ENCODE data around the gene ZCCHC10.
"Not testable (repeated sequence)": the region's sequence is repeated elsewhere in the genome, so short reads cannot be mapped to it uniquely, and the experiment has no call there.

ZCCHC10 gene

DNA sequence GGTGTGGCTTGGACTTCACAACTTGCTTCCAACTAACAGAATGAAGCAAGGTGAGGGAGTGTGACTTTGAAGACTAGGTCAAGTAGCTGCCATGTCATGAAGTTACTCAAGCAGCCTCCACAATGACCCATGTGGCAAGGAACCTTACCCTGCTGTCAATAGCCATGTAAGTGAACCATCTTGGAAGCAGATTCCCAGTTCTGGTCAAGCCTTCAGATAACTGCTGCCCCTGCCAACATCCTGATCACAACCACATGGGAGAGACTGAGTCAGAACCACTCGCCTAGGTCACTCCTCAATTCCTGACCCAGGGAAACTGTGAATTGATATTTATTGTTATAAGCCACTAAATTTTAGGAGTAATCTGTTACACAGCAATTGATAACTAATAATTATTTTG, 10.9 kb downstream of the ZCCHC10 start:
- Histone ChIP-seq H2AK5ac (ENCODE audit: low read length, severe bottlenecking) (no peak overlapping the region), H3K9ac (ENCODE audit: low read length) (peak overlapping the region; percentile 17), H3K23ac (ENCODE audit: low read length in 2 of 2) (no peak overlapping the region), H3K27ac (ENCODE audit: low read length, poor library complexity, severe bottlenecking) (no peak overlapping the region), H3K79me1 (replicated peaks; ENCODE audit: low read length, poor library complexity, severe bottlenecking) (peaks cover 27% of the 10 kb centered on the region), H3K36me3 (ENCODE audit: control insufficient read depth in 1 of 2, insufficient read depth in 2 of 2, low read depth in 1 of 2, low read length in 2 of 2) (peaks cover 11 to 38% of the 10 kb centered on the region in 2 experiments), H2BK120ac (ENCODE audit: low read depth, low read length) (no peak overlapping the region), H3K4me2 (ENCODE audit: low read length, poor library complexity, severe bottlenecking) (no peak overlapping the region), H3K4ac (ENCODE audit: low read depth in 1 of 2, low read length in 2 of 2) (no peak overlapping the region), H4K8ac (ENCODE audit: low read length) (no peak overlapping the region), H3K14ac (ENCODE audit: low read length in 2 of 2) (no peak overlapping the region), H3K9me3 (ENCODE audit: control insufficient read depth, low read length) (no peaks in the 10 kb centered on the region), H2BK15ac (ENCODE audit: low read depth, poor library complexity, severe bottlenecking) (no peak overlapping the region), H2BK12ac (ENCODE audit: low read length in 2 of 2) (no peak overlapping the region), H2BK5ac (ENCODE audit: low read depth, low read length, poor library complexity, severe bottlenecking) (no peak overlapping the region), H2AFZ (ENCODE audit: low read depth, low read length) (no peak overlapping the region), H3K4me1 (ENCODE audit: control insufficient read depth, insufficient read depth, low read depth, low read length) (peaks cover 2% of the 10 kb centered on the region), H3K27me3 (ENCODE audit: control insufficient read depth in 1 of 2, insufficient read depth in 1 of 2, low read length in 2 of 2) (no peaks in the 10 kb centered on the region), H3K18ac (ENCODE audit: low read depth in 1 of 2, low read length in 2 of 2) (no peak overlapping the region), H3K4me3 (ENCODE audit: insufficient read depth in 1 of 2, low read depth in 1 of 2, low read length in 2 of 2) (no peak overlapping the region), H4K91ac (ENCODE audit: low read length) (no peak overlapping the region)
- DNase-seq: no peak
- no CpG with 5 or more reads among the region's 1 CpG for WGBS

DNA sequence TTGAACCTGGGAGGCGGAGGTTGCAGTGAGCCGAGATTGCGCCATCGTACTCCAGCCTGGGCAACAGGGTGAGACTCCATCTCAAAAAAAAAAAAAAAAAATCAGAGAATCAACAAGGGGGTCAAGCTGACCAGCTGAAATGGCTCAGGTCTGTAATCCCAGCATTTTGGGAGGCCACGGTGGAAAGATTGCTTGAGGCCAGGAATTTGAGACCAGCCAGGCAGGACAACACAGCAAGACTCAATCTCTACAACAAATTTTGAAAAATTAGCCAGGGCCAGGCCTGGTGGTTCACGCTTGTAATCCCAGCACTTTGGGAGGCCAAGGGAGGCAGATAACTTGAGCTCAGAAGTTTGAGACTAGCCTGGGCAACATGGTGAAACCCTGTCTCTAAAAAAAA, 17.9 kb downstream of the ZCCHC10 start:
- H3K23ac ChIP-seq (ENCODE audit: low read length in 2 of 2); H3K4ac ChIP-seq (ENCODE audit: low read depth in 1 of 2, low read length in 2 of 2); H2AK5ac ChIP-seq (ENCODE audit: low read length, severe bottlenecking); H2AFZ ChIP-seq (ENCODE audit: low read depth, low read length); DNase-seq; H3K9me3 ChIP-seq (ENCODE audit: control insufficient read depth, low read length); H3K4me3 ChIP-seq (ENCODE audit: insufficient read depth in 1 of 2, low read depth in 1 of 2, low read length in 2 of 2); H2BK15ac ChIP-seq (ENCODE audit: low read depth, poor library complexity, severe bottlenecking); H3K4me2 ChIP-seq (ENCODE audit: low read length, poor library complexity, severe bottlenecking); H2BK5ac ChIP-seq (ENCODE audit: low read depth, low read length, poor library complexity, severe bottlenecking); H3K27ac ChIP-seq (ENCODE audit: low read length, poor library complexity, severe bottlenecking); H3K18ac ChIP-seq (ENCODE audit: low read depth in 1 of 2, low read length in 2 of 2); H4K8ac ChIP-seq (ENCODE audit: low read length); H3K4me1 ChIP-seq (ENCODE audit: control insufficient read depth, insufficient read depth, low read depth, low read length); H2BK12ac ChIP-seq (ENCODE audit: low read length in 2 of 2); H4K91ac ChIP-seq (ENCODE audit: low read length); H3K27me3 ChIP-seq (ENCODE audit: control insufficient read depth in 1 of 2, insufficient read depth in 1 of 2, low read length in 2 of 2); H3K14ac ChIP-seq (ENCODE audit: low read length in 2 of 2); H3K9ac ChIP-seq (ENCODE audit: low read length); H2BK120ac ChIP-seq (ENCODE audit: low read depth, low read length): not testable (repeated sequence)
- Histone ChIP-seq H3K36me3 (ENCODE audit: control insufficient read depth in 1 of 2, insufficient read depth in 2 of 2, low read depth in 1 of 2, low read length in 2 of 2) (peaks cover 9 to 23% of the 10 kb centered on the region in 2 experiments), H3K79me1 (replicated peaks; ENCODE audit: low read length, poor library complexity, severe bottlenecking) (peaks cover 22% of the 10 kb centered on the region)
- 81% methylated on average over 6 of the region's 6 CpGs for WGBS

DNA sequence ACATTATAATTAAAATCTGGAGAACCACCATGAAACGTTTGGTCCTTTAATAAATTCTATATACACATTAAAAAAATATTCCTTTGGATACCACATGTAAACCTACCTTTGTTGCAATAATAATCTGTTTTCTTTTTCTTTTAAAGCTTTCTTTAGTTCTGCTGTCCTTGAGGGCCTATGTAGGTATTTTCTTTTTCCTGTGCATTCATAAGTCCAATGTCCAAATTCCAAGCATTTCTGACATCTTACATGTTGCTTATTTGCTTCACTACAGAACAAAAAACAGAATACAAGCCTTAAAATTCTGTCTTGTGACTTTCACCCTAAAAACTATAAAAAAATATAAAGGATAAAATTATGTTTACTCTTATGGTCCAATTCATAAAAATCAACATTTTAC, 19.7 kb downstream of the ZCCHC10 start:
- Histone ChIP-seq H3K9me3 (ENCODE audit: control insufficient read depth, low read length) (no peaks in the 10 kb centered on the region), H3K36me3 (ENCODE audit: control insufficient read depth in 1 of 2, insufficient read depth in 2 of 2, low read depth in 1 of 2, low read length in 2 of 2) (peaks cover 10 to 32% of the 10 kb centered on the region in 2 experiments), H3K4me2 (ENCODE audit: low read length, poor library complexity, severe bottlenecking) (no peak overlapping the region), H3K4me1 (ENCODE audit: control insufficient read depth, insufficient read depth, low read depth, low read length) (peaks cover 2% of the 10 kb centered on the region), H3K4me3 (ENCODE audit: insufficient read depth in 1 of 2, low read depth in 1 of 2, low read length in 2 of 2) (no peak overlapping the region), H2BK15ac (ENCODE audit: low read depth, poor library complexity, severe bottlenecking) (no peak overlapping the region), H3K23ac (ENCODE audit: low read length in 2 of 2) (no peak overlapping the region), H4K8ac (ENCODE audit: low read length) (no peak overlapping the region), H3K18ac (ENCODE audit: low read depth in 1 of 2, low read length in 2 of 2) (no peak overlapping the region), H3K4ac (ENCODE audit: low read depth in 1 of 2, low read length in 2 of 2) (no peak overlapping the region), H2AK5ac (ENCODE audit: low read length, severe bottlenecking) (no peak overlapping the region), H2BK120ac (ENCODE audit: low read depth, low read length) (no peak overlapping the region), H2BK12ac (ENCODE audit: low read length in 2 of 2) (no peak overlapping the region), H3K14ac (ENCODE audit: low read length in 2 of 2) (no peak overlapping the region), H2AFZ (ENCODE audit: low read depth, low read length) (no peak overlapping the region), H3K79me1 (replicated peaks; ENCODE audit: low read length, poor library complexity, severe bottlenecking) (peaks cover 19% of the 10 kb centered on the region), H4K91ac (ENCODE audit: low read length) (no peak overlapping the region), H3K27ac (ENCODE audit: low read length, poor library complexity, severe bottlenecking) (no peak overlapping the region), H3K27me3 (ENCODE audit: control insufficient read depth in 1 of 2, insufficient read depth in 1 of 2, low read length in 2 of 2) (no peaks in the 10 kb centered on the region), H3K9ac (ENCODE audit: low read length) (no peak overlapping the region), H2BK5ac (ENCODE audit: low read depth, low read length, poor library complexity, severe bottlenecking) (no peak overlapping the region)
- no peak for DNase-seq
- no CpG with 5 or more reads among the region's 1 CpG for whole genome bisulfite sequencing

DNA sequence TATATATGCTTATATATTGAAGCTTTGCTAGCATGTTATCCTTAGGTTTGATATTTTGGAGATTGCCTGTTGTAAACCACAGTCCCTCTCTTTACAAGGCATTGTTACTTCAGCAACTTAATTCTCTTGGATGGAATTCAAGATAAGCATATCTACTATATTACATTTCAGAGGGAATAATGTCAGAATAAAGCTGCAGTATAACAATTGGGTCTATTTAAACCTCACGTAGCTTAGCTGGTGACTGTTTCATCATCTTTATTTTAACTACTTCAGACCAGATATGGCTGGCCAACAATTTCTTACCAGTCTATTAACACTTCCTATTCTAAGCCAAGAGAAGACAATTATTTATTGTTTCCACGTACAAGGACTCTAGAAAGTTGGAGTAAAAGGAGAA, 27.1 kb downstream of the ZCCHC10 start:
- H2AK5ac ChIP-seq (ENCODE audit: low read length, severe bottlenecking): no peak overlapping the region
- H3K4me2 ChIP-seq (ENCODE audit: low read length, poor library complexity, severe bottlenecking): no peak overlapping the region
- no peak overlapping the region for H2BK120ac ChIP-seq (ENCODE audit: low read depth, low read length)
- no peak overlapping the region for H2BK15ac ChIP-seq (ENCODE audit: low read depth, poor library complexity, severe bottlenecking)
- H2BK12ac ChIP-seq (ENCODE audit: low read length in 2 of 2): no peak overlapping the region
- H2AFZ ChIP-seq (ENCODE audit: low read depth, low read length): no peak overlapping the region
- DNase-seq: no peak
- H3K9me3 ChIP-seq (ENCODE audit: control insufficient read depth, low read length): no peaks in the 10 kb centered on the region
- H3K27me3 ChIP-seq (ENCODE audit: control insufficient read depth in 1 of 2, insufficient read depth in 1 of 2, low read length in 2 of 2): no peaks in the 10 kb centered on the region
- peaks cover 2% of the 10 kb centered on the region for H3K4me1 ChIP-seq (ENCODE audit: control insufficient read depth, insufficient read depth, low read depth, low read length)
- no peak overlapping the region for H3K9ac ChIP-seq (ENCODE audit: low read length)
- no peak overlapping the region for H3K4me3 ChIP-seq (ENCODE audit: insufficient read depth in 1 of 2, low read depth in 1 of 2, low read length in 2 of 2)
- WGBS: 77% methylated on average over 2 of the region's 2 CpGs
- no peak overlapping the region for H3K23ac ChIP-seq (ENCODE audit: low read length in 2 of 2)
- H4K91ac ChIP-seq (ENCODE audit: low read length): no peak overlapping the region
- H3K18ac ChIP-seq (ENCODE audit: low read depth in 1 of 2, low read length in 2 of 2): no peak overlapping the region
- peaks cover 6 to 34% of the 10 kb centered on the region in 2 experiments for H3K36me3 ChIP-seq (ENCODE audit: control insufficient read depth in 1 of 2, insufficient read depth in 2 of 2, low read depth in 1 of 2, low read length in 2 of 2)
- H3K27ac ChIP-seq (ENCODE audit: low read length, poor library complexity, severe bottlenecking): no peak overlapping the region
- no peak overlapping the region for H3K4ac ChIP-seq (ENCODE audit: low read depth in 1 of 2, low read length in 2 of 2)
- no peak overlapping the region for H3K14ac ChIP-seq (ENCODE audit: low read length in 2 of 2)
- H4K8ac ChIP-seq (ENCODE audit: low read length): no peak overlapping the region
- H3K79me1 ChIP-seq (replicated peaks; ENCODE audit: low read length, poor library complexity, severe bottlenecking): peaks cover 4% of the 10 kb centered on the region
- no peak overlapping the region for H2BK5ac ChIP-seq (ENCODE audit: low read depth, low read length, poor library complexity, severe bottlenecking)
